ENCODE data around the gene GLT8D1.

GRCh38 chr3:52651592-52651991, 54.0 kb downstream of the GLT8D1 start:
- TF ChIP-seq EZH2 (IDR thresholded peaks at IDR 0.05; ENCODE audit: insufficient read depth, poor library complexity, severe bottlenecking) (no peak), EZH2phosphoT487 (IDR thresholded peaks at IDR 0.05; ENCODE audit: insufficient read depth, low read depth) (no peak)
